Activated B cell treated with CpG ODN at 0.5 μM for 24 hours (primary cell): ENCODE measurements around the gene TCOF1. TPM values are rescaled to one million over a fixed set of nuclear protein-coding genes. Genes with fewer than 3 reads are reported as not detected.

ENCODE experiments used
- ATAC-seq: fragments of 200-7000 bp; cut with Tn5 transposase; one replicate; pipeline ENCODE4 v1.10.0; 2021; ENCODE audit warnings: low read depth, mild to moderate bottlenecking, moderate library complexity
- CTCF ChIA-PET: fragments of 350-600 bp; sonication (Branson Sonifier 250); formaldehyde crosslinking; loops from one replicate; lab custom pipeline; 2021; ENCODE audit warnings: antibody characterized with exemption; lab: Charles Lee
- POLR2A ChIA-PET: fragments of 350-600 bp; sonication (Branson Sonifier 250); formaldehyde crosslinking; loops from one replicate; lab custom pipeline; 2021; ENCODE audit warnings: antibody characterized with exemption; lab: Charles Lee
- DNase-seq: peaks from one replicate; pipeline ENCODE4 v3.0.0; 2022
- H3K27ac Mint-ChIP-seq: one replicate; pipeline ENCODE4 v1.8.0; 2020; ENCODE audit warnings: mixed read lengths
- H3K27me3 Mint-ChIP-seq: one replicate; pipeline ENCODE4 v1.8.0; 2021; ENCODE audit warnings: mixed read lengths
- H3K36me3 Mint-ChIP-seq: one replicate; pipeline ENCODE4 v1.8.0; 2021; ENCODE audit warnings: low read depth, mixed read lengths
- H3K4me1 Mint-ChIP-seq: one replicate; pipeline ENCODE4 v1.8.0; 2021; ENCODE audit warnings: mixed read lengths
- H3K4me3 Mint-ChIP-seq: one replicate; pipeline ENCODE4 v1.8.0; 2020; ENCODE audit warnings: mild to moderate bottlenecking, mixed read lengths
- H3K9me3 Mint-ChIP-seq: one replicate; pipeline ENCODE4 v1.8.0; 2020; ENCODE audit warnings: mixed read lengths
- CTCF ChIP-seq: fragments of 200-600 bp; IDR thresholded peaks from one replicate; pipeline ENCODE4 v1.8.0; 2022; ENCODE audit warnings: antibody characterized with exemption, mild to moderate bottlenecking
- intact Hi-C: fragments of 100-400 bp; cut with micrococcal nuclease; formaldehyde crosslinking; loops from one replicate; pipeline ENCODE4 v1.15.1; 2024
- total RNA-seq: library from RNA; stranded (reverse); gene quantifications from 2 replicates; pipeline ENCODE4 v1.2.3, GENCODE V29; 2022

Gene TCOF1
- total RNA-seq, 1 donor from 2014 or later = 76.1 TPM

- H3K36me3 Mint-ChIP-seq = peaks cover 95% of the 10 kb centered on the region
- intact Hi-C loops = no loop called here
- POLR2A ChIA-PET = interaction anchor here (0.9 to 43.9 kb wide), 5 partner anchors 4 to 46 kb away, joined by 3 to 2478 read pairs (median 125); partner anchors contain the start of genes CD74 and RPS14
- TF ChIP-seq CTCF = no peak
- ATAC-seq (no peak), DNase-seq (no peak)
- H3K27ac Mint-ChIP-seq = peak overlapping the region; percentile 50
- no peak overlapping the region for H3K4me3 Mint-ChIP-seq
- no peaks in the 10 kb centered on the region for H3K27me3 Mint-ChIP-seq
- no peaks in the 10 kb centered on the region for H3K9me3 Mint-ChIP-seq
- CTCF ChIA-PET = interaction anchor here (2.6 to 3.6 kb wide), 2 partner anchors 7 to 31 kb away, joined by 9 to 15 read pairs; no protein-coding TSS in a partner anchor
- H3K4me1 Mint-ChIP-seq = peaks cover 72% of the 10 kb centered on the region
These were observed 47.7 kb downstream of the TCOF1 start for GRCh38 chr5:150404941-150405816.

- no peak for ATAC-seq
- POLR2A ChIA-PET = interaction anchor here (12.3 to 43.9 kb wide), 3 partner anchors 3 to 45 kb away, joined by 125 to 2478 read pairs (median 2478); partner anchors contain the start of genes CD74 and RPS14
- DNase-seq = no peak
- Mint-ChIP-seq H3K9me3 (no peaks in the 10 kb centered on the region), H3K4me3 (peak overlapping the region; percentile 98), H3K27me3 (no peaks in the 10 kb centered on the region), H3K27ac (peak overlapping the region; percentile 100), H3K36me3 (peaks cover 95% of the 10 kb centered on the region), H3K4me1 (peaks cover 65% of the 10 kb centered on the region)
- TF ChIP-seq CTCF = no peak
- CTCF ChIA-PET = interaction anchor here (2.6 to 3.6 kb wide), 2 partner anchors 8 to 30 kb away, joined by 9 to 15 read pairs; no protein-coding TSS in a partner anchor
- intact Hi-C loops = no loop called here
These were observed 48.7 kb downstream of the TCOF1 start for GRCh38 chr5:150406103-150406722.

- Mint-ChIP-seq H3K27ac (peak overlapping the region; percentile 100), H3K27me3 (no peaks in the 10 kb centered on the region), H3K4me1 (peaks cover 60% of the 10 kb centered on the region), H3K9me3 (no peaks in the 10 kb centered on the region), H3K36me3 (peaks cover 95% of the 10 kb centered on the region), H3K4me3 (peak overlapping the region; percentile 98)
- intact Hi-C loops = no loop called here
- POLR2A ChIA-PET = interaction anchor here (12.3 to 43.9 kb wide), 3 partner anchors 2 to 45 kb away, joined by 125 to 2478 read pairs (median 2478); partner anchors contain the start of genes CD74 and RPS14
- CTCF ChIA-PET = interaction anchor here (2.6 to 3.6 kb wide), 2 partner anchors 8 to 29 kb away, joined by 9 to 15 read pairs; no protein-coding TSS in a partner anchor
- ATAC-seq (no peak), DNase-seq (no peak)
- no peak for TF ChIP-seq CTCF
These were observed 49.2 kb downstream of the TCOF1 start for GRCh38 chr5:150406723-150407095.

- peaks cover 57% of the 10 kb centered on the region for H3K4me1 Mint-ChIP-seq
- peaks cover 95% of the 10 kb centered on the region for H3K36me3 Mint-ChIP-seq
- no peaks in the 10 kb centered on the region for H3K27me3 Mint-ChIP-seq
These were observed 49.7 kb downstream of the TCOF1 start for GRCh38 chr5:150407096-150407720.

More at GRCh38 chr5:150407096-150407720, 49.7 kb downstream of the TCOF1 start:
- no peak for DNase-seq
- no peak for TF ChIP-seq CTCF
- Mint-ChIP-seq H3K27ac (peak overlapping the region; percentile 100), H3K4me3 (peak overlapping the region; percentile 98), H3K9me3 (no peaks in the 10 kb centered on the region)
- POLR2A ChIA-PET = interaction anchor here (0.7 to 43.9 kb wide), 4 partner anchors 2 to 44 kb away, joined by 3 to 2478 read pairs (median 1302); partner anchors contain the start of genes CD74 and RPS14
- intact Hi-C loops = no loop called here
- CTCF ChIA-PET = interaction anchor here (2.6 kb wide), 1 partner anchor 9 kb away, joined by 9 read pairs; no protein-coding TSS in a partner anchor
- no peak for ATAC-seq
